GM19351 (cell line): ENCODE measurements around the gene MAP3K20.
A peak's percentile ranks its signal among the peaks of the same experiment; 100 is the strongest.
"Not testable (repeated sequence)": the region's sequence is repeated elsewhere in the genome, so short reads cannot be mapped to it uniquely, and the experiment has no call there.

Experiments
- ATAC-seq: cut with Tn5 transposase; IDR thresholded peaks from one replicate; pipeline ENCODE4 v1.9.1; 2021; ENCODE audit warnings: mild to moderate bottlenecking, moderate library complexity; ENCODE audit not compliant: unreplicated experiment

MAP3K20 gene

DNA sequence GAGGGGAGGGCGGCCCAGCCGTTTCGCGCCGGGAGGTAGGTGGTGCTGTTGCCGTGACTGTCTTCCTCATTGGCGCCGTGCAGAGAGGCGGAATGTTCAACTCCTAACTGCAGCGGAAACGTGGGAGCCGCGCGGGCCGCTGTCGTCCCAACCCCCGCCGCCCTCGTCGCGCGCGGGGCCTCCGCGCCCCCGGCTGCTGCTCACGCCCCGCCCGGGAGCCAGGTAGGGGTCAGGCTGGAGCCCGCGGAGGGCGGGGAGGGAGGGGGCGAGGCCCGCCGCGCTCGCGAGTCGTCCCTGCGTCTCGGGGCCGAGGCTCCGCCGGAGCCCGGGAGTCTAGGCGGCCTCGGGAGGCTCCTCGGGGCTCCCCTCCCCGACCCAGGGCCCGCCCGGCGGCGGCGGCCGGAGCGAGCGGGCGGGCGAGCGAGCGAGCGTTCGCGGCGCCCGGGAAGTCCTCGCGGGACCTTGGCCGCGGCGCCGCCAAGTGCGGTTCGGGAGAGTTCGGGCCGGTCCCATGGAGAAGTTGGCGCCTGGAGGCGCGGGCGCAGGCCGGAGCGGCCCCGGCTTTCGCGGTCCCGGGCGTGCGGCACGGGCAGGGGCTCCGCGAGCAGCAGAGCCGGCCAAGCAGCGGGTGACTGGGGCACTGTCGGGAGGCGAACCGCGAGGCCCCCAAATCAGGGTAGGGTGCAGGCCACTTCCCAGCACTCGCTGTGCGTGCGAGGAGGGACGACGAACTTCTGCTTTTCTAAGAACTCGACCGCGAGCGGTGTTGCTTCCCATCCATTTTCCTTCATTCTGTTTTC lies at the start of gene MAP3K20:
Gene MAP3K20, plus strand, starts transcription at position 66 of the 800 bp plus-strand sequence. CDS start 15,186 bp downstream, outside the sequence.
- peak; percentile 62 for ATAC-seq

DNA sequence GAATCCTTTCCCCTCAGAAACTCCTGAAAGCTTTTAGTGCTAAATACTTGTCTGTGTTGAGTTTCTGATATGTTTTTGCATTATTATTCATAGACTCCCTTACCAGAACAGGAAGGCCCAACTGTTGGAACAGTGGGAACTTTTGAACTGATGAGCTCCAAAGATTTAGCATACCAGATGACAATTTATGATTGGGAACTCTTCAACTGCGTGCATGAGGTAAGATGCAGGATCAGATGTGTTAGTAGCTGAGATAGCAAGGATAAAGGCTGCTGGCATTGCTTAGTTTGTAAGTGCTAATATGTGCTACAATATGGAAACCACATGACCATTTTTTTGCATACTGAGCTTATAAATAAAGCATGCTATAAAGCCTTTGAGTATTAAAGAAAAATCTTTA lies 49.2 kb upstream of the MAP3K20 start:
- no peak for ATAC-seq

DNA sequence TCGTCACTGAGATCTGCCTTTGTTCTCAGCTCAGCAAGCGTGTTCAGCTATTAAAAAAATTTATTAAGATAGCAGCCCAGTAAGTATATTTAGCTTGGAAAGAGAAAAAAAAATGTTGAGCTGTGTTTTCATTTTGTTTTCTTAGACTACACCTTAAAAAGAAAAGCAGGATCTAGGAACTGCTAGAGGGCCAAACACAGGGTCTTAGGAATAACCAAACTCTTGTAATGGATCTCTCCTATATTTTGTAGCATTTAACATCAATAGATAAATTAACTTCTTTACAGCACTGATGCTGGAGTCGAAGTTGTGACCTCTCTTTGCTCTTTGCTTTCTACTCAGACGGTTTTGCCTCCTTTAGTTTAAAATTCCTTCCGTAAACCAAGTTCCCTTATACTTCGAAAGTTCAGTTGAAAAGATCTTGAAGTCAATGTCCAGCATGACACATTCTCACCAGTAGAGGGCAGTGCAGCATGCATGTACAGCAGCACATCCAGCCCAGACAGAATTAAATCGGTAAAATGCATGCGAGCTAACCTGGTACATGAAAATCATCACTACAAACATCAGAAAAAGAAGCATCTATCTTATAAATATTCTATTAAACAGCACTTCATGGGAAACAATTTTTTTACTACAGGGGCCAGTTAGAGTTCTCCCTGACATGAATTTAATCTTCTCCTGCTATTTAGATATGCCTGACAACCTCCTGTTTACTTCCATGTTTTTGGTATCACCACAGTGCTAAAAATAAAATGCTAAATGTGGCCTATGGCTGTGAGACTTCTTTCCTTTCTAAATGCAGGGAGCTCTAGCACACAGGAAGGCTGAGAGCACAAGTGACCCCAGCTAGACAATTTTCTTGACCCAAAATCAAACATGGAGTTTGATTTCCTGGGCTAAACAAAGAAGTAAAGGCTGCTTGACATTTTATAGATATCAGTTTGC lies 48.2 kb upstream of the MAP3K20 start:
- ATAC-seq: no peak

DNA sequence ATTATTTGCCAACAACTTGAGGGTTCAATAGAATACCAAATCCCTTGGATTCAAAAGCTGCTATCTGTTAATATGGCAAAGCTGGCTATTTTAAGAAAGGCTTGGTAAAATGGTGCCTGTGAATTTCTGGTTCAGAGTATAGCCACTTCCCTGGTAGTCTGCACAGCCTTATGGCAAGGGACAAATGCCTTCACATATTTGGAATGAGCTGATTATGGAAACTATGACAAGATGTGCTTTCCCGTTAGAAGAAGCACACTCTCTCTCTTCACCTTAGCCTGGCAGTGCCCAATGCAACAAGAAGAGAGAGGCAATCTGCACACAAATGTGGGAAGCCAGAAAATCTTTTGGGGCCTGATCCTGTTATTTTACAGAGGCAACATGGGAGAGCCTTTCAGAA lies 47.5 kb upstream of the MAP3K20 start:
- no peak for ATAC-seq

DNA sequence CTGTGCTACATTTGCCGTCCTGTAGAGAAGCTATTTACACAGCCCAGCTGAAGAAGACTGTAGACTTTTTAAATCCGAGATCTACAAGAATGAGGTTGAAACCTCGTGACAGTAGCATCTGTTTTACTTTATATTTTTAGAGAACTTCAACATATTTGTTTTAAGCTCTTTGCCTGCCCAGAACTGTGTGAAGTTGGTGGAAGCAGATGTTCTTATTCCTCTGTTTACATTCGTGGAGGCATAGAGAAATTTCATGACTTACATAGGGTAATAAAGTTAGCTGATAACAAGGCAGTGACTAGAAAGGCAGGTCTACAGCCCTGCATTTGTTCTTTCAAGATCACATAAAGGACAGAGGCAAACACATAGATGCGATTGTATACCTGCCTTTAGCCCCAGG lies 47.0 kb upstream of the MAP3K20 start:
- ATAC-seq: no peak

DNA sequence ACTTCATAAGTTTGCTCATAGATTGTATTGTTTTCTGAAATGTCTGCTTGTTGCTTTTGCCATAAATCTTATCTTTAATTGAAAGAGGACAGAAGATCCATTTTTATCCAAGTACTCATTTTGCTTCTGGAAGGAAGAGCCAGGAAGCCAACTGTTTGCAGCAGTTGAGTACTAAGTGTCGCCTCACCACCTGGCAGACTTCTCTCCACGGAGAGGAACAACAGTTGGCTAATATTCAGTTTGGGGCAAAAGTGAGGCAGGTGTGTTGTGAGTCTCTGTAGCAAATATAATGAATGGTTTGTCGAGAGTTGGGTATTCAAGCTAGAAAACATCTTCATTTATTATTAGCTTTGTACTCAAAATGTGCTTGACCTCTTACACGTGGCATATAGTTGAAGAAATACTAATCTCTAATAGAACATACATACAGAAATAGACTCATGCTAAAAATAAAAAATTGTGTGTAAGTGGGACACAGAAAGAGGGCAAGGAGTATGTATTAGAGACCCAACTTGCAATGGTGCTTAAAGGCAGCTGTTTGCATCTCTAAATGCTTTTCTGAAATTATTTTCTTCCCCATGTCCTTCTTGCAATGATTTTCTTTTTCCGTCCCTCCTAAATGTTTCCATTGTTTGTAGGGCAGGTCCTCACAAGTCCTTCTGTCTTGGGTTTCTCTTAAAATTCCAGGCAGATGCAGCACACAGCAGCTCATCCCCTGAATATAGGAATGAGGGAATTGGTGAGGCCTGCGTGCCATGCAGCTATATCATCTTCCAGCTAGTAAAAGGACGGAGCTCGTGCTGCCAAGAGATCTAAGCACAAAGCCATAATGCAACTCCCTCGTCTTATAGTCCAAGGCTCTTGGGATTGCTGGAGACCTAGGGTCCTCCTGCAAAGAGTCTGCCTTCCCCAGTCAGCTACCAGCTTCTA lies 44.8 kb upstream of the MAP3K20 start:
- no peak for ATAC-seq

DNA sequence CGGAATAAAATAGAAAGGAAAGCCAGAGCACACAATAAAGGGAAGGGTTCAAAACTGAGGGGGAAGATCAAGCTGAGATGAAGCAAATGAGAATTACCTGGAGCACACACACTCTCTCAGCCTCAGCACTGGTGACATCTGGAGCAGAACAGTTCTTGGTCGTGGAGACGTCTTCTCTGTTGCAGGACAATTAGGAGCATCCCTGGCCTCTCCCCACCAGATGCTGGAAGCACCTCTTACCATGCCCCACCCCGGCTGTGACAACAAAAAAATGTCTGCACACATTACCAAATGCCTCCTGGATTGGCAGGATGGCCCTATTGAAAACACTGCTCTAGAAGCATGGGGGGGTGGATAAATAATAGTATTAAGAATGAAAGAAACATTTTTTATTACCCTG lies 43.6 kb upstream of the MAP3K20 start:
- ATAC-seq: no peak

DNA sequence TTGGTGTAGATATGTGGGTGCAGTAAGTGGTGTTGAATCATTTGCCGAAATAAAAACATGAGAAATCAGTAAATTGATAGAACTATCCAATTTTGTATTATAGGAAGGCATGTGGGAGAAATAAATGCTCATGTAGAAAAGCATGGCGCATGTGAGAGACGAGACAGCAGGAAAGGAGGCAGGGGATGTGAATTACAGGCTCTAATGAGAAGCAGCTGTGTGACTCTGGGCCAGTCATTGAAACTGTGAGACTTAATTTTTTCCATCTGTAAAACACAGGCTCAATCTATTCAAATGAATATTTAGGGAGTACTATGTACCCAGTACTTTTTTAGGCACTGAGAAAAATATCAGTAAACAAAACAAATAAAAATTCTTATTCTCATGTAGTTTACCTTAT lies 42.6 kb upstream of the MAP3K20 start:
- ATAC-seq: no peak

DNA sequence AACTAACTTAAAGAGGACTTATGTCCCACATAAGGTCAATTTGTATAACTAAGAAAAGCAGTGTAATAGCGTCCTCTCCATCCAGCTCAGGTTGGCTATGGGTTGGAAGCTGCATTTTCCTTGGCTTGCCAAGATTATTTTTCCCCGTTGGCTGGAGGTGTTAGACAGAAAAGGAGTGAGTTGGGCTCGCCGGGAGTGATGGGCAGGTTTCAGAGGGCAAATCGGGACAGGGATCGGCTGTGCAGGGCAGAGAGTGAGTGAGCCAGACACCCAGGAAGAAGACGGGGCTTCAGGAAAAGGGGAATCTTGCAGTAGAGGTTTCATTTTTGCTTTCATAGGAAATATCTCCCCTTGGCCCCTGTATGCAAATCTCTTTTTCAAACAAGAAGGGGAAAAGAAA lies 41.5 kb upstream of the MAP3K20 start:
- ATAC-seq: no peak

DNA sequence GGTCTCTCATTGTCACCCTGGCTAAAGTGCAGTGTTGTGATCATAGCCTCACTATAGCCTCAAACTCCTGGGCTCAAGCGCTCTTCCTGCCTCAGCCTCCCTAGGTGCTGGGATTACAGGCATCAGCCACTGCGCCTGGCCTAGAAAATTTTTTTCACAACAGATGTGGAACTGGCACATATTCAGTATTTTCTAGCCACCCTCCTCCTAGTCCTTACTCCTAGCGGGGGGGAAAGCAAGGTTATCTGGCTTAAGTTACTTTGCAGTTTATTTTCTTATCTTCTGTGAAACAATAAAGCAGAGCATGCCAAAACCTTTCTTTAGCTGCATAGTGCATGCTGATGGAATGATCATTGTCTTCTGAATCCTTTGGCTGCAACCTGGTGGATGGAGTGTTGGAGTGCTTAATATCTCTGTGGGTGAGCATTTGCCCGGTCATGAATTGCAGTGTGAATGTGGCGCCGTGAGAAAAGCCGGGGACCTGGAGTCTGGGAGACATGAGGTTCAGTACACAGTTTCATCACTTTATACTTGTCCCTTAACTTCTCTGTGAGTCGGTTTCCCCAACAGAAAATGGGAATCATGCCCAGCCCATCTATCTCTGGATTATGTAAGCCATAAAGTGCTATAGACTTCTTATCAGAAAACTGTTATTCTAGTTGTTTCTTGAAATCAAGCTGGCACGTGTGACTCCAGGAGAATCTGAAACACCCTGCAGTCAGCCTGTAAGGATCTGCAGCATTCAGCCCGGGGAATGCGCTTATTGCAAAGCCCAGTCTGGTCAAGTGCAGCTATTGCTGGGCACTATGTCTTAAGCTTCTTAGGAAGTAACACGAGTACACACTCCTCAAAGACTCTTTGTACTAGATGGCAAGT lies 38.2 kb upstream of the MAP3K20 start:
- ATAC-seq: no peak

DNA sequence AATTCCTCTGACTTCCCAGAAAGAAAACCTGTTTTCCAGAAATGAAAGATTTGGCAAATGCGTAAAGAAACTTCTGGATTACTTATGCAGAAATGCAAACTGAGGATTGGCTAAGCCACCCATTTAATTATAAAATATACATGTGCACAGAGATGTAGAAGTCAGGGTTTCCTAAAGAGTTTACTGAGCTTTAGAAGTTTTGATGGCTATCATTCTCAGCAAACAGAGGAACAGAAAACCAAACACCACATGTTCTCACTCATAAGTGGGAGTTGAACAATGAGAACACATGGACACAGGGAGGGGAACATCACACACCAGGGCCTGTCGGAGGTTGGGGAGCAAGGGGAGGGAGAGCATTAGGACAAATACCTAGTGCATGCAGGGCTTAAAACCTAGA lies 37.4 kb upstream of the MAP3K20 start:
- ATAC-seq: not testable (repeated sequence)

DNA sequence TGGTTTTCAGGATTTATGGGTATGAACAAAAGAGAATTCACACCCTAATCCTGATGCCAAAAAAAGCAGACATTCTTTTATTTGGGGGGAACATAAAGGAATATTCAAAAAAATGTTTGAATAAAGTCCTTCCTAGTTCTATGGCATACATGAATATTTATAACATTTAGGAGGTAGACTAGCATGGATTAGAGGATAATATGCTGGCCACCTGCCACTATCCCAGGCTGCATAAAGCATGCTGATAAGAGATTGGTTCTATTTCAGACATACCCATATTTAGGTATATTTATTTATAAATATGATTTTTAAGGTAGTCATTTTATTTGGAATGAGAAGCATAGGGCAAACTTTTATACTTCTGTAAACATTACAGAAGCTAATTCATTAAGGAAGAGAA lies 34.9 kb upstream of the MAP3K20 start:
- ATAC-seq: no peak

DNA sequence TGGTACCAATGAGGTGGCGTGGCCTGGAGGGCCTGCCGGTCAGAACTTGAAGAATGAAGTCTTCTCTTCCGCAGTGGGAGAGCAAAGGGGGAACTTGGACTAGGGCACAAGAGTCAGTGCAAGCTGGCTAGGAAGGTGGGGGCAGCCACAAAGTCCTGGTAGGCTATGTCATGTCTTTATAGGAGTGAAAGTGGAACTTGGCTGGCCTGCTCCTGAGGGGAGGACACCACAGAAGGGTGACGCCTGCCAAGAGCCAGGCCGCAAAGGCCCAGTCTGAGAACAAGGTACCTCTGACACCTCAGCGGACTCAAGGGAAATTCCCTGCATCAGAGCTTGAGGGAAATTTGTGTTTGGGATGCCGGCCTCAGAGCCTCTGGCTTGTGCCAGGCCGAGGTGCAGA lies 32.2 kb upstream of the MAP3K20 start:
- no peak for ATAC-seq

DNA sequence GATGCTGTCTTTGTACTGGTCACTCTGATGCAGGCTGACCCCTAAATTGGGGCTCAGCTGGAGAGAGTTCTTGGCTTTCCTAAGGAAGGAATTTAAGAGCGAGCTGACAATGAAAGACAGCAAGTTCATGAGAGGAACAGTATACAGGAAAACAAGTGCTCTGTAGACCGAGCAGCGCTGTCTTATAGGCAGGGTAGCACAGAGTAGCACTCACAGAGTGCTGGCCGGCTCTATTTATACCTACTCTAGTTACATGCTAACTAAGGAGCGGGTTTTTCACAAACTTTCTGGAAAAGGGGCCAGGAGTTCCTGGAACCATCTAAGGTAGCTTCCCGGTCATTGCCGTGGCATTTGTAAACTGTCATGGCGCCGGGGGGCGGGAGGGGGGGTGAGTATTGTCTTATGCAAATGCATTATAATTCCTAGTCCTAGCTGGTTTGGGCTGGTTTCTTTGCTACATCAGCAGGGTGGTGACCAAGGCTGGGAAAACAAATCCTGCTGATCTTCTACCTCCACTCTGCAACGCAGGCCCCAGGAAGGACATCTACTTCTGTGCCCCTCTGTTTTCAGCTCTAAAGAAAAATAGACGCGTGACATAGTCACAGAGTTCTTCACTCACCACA lies 31.6 kb upstream of the MAP3K20 start:
- no peak for ATAC-seq

DNA sequence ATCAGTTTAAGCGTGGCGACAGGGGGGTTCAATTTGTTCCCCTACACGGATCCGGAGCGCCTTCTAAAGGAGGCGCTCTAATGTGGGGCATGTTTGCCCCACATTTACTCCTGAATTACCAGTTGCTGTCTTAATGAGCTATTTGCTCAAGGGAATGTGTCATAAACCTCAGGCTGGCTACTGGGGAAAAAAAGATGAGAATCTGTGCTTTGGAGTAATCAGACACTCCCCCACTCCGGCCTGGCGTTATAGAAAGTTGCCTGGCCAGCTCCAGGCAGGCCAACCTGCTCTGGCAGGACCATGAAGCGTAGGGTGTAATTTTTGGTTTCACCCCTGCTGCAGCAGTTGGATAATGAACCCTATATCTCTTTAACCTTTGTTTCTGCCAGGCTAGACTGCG lies 31.0 kb upstream of the MAP3K20 start:
- no peak for ATAC-seq

DNA sequence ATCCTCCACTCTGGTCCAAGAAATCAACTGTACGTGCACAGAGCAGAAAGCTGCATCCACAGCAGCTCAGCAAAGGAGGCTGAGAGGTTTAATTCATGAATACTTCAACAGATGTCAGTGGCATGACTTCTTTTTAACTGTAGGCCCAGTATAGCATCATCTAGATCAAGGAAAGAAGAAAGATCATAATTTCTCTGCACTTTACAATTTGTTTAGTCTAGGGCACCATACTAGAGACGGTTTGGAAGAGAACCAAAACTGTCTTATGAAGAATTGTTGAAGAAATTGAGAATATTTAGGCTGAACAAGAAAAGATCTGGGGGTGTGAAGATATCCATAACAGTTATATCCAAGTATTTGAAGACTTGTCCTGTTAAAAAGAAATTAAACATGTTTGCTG lies 30.5 kb upstream of the MAP3K20 start:
- ATAC-seq: no peak

DNA sequence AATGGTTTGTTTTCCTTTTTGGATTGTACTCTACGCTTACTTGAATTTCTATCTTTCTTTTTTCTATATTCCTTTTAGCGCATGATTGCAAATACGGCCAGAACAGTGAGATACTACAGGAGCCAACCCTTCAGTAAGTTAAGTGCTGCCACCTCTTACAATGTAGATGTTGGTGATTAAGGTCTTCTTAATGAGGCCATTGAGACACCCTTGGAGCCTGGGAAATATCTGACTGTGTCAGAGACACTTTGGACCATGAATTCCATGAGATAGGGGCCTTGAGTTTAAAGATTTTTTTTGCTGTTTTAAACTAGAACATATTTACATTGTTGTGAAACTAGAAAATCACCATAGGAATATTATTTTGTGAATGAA lies 27.1 kb upstream of the MAP3K20 start:
- ATAC-seq: no peak

DNA sequence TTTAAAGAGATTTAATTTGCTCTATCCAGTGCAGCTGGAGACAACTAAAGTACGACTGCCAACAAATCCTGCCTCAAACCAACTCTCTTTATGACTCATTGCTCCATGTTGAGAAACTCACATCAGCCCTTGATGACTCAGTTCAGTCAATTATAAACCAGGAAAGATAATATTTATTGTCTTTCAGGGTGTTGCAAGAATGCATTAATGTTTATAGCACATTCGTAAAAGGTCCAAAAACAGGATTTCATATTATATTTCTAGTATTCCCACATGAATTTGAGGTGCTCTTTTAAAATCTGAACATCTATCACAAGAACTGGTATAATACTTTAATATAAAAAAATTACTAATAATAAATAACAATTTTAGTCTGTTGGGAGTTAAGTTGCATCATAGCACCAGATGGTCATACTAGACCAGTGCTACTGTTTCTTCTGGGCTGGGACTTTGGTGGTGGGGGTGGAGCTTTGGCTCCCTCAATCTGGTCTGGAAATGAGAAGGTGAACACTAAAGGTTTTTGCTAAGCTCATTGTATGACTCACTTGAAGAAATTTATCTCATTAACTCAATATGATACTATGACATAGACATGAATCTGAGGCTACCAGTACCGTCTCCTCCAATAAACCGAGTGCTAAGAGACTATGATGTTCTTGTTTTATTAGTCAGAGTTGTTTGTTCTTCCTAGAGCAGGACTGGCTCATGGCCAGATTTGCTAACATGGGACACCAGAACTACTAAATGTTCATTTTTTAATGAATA lies 26.6 kb upstream of the MAP3K20 start:
- ATAC-seq: peak; percentile 93

DNA sequence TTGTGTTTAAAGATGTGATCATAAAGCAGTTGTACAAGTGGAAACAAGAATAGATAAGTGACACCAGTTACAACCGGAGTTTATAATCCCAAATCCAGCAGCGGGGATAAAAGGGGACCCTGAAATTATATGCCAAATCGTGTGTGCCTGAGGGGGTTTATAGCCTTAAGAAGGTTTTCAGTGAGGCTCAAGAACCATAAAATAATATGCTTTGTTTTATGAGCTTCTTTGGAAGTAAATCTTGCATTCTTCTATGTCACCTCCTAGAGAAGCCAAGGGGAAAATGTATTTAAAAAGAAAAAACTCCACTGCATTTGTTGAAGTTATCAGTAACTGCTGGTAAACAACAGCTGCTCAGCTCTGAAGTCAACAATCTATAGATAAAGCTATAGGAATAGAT lies 25.8 kb upstream of the MAP3K20 start:
- no peak for ATAC-seq
